AG04450 (cell line): Measurements from ENCODE around the gene TIAL1. TPM values are rescaled to one million over a fixed set of nuclear protein-coding genes. Genes with fewer than 3 reads are reported as not detected.

Experiments
- CTCF ChIA-PET: fragments of 300-600, 350-600 bp; formaldehyde crosslinking; extraction: SDS; loops from one replicate; lab custom pipeline; 2022; ENCODE audit warnings: antibody characterized with exemption, inconsistent platforms; lab: Charles Lee
- POLR2A ChIA-PET: fragments of 350-600 bp; formaldehyde crosslinking; extraction: SDS; loops from one replicate; lab custom pipeline; 2021; ENCODE audit warnings: antibody characterized with exemption, inconsistent platforms; lab: Yijun Ruan, JAX
- DNase-seq: peaks from one replicate; pipeline ENCODE4 v3.0.0-alpha.2; 2011; ENCODE audit warnings: low read depth, low spot score
- H3K27ac ChIP-seq: one replicate; pipeline ENCODE4 v1.5.1; 2012; ENCODE audit warnings: low read depth, low read length, control low read depth
- H3K27me3 ChIP-seq: one replicate; pipeline ENCODE4 v1.6.0; 2012; ENCODE audit warnings: low read length; ENCODE audit not compliant: control insufficient read depth, insufficient read depth
- H3K4me3 ChIP-seq: 2 replicates; pipeline ENCODE4 v1.5.1; 2011; ENCODE audit warnings: mild to moderate bottlenecking, low read depth, low read length, control low read depth
- H3K9me3 ChIP-seq: 2 replicates; pipeline ENCODE4 v1.5.1; 2012; ENCODE audit warnings: low read length; ENCODE audit not compliant: control insufficient read depth, insufficient read depth
- CTCF ChIP-seq: IDR thresholded peaks from 2 replicates; pipeline ENCODE4 v1.5.1; 2011; ENCODE audit warnings: low read depth, low read length, control low read depth, inconsistent platforms
- polyA plus RNA-seq: library from polyadenylated mRNA; depleted of rRNA; stranded (reverse); fragments of >200 nt; gene quantifications from 2 replicates; pipeline ENCODE4 v1.2.3, GENCODE V29; 2011

TIAL1 gene
- polyA plus RNA-seq, 1 experiment = 113 TPM

GRCh38 chr10:119634219-119634544, 37.4 kb upstream of the TIAL1 start:
- Histone ChIP-seq H3K9me3 (no peaks in the 10 kb centered on the region), H3K27ac (no peak overlapping the region), H3K27me3 (no peaks in the 10 kb centered on the region), H3K4me3 (no peak overlapping the region)
- no peak for DNase-seq
- ChIA-PET POLR2A (interaction anchor here (0.6 kb wide), 1 partner anchor 17 kb away, joined by 6 read pairs; the partner anchor contains the start of gene BAG3), CTCF (interaction anchor here (2.7 kb wide), 1 partner anchor 10 kb away, joined by 11 read pairs; no protein-coding TSS in a partner anchor)
- TF ChIP-seq CTCF = no peak

- Histone ChIP-seq H3K9me3 (no peaks in the 10 kb centered on the region), H3K4me3 (no peak overlapping the region), H3K27me3 (no peaks in the 10 kb centered on the region), H3K27ac (no peak overlapping the region)
- TF ChIP-seq CTCF = no peak
- CTCF ChIA-PET = interaction anchor here (2.7 kb wide), 1 partner anchor 10 kb away, joined by 11 read pairs; no protein-coding TSS in a partner anchor
- DNase-seq = no peak
- POLR2A ChIA-PET = interaction anchor here (0.6 kb wide), 1 partner anchor 17 kb away, joined by 6 read pairs; the partner anchor contains the start of gene BAG3
Observed at GRCh38 chr10:119633538-119634218, 36.9 kb upstream of the TIAL1 start.

GRCh38 chr10:119630300-119630699, 33.5 kb upstream of the TIAL1 start:
- CTCF ChIA-PET = interaction anchor here (0.6 to 0.7 kb wide), 2 partner anchors 186 to 208 kb away, joined by 3 to 6 read pairs; no protein-coding TSS in a partner anchor
- POLR2A ChIA-PET = no interaction called here
- Histone ChIP-seq H3K27ac (no peak overlapping the region), H3K9me3 (no peaks in the 10 kb centered on the region), H3K4me3 (no peak overlapping the region), H3K27me3 (no peaks in the 10 kb centered on the region)
- no peak for DNase-seq
- TF ChIP-seq CTCF = no peak

- no peak for DNase-seq
- ChIA-PET POLR2A (no interaction called here), CTCF (no interaction called here)
- TF ChIP-seq CTCF = no peak
- H3K27me3 ChIP-seq = no peaks in the 10 kb centered on the region
- no peak overlapping the region for H3K27ac ChIP-seq
- H3K9me3 ChIP-seq = no peaks in the 10 kb centered on the region
- H3K4me3 ChIP-seq = no peak overlapping the region
Observed at GRCh38 chr10:119625570-119626280, 29.0 kb upstream of the TIAL1 start.

GRCh38 chr10:119621078-119621384, 24.3 kb upstream of the TIAL1 start:
- no peak for DNase-seq
- Histone ChIP-seq H3K9me3 (no peaks in the 10 kb centered on the region), H3K4me3 (no peak overlapping the region), H3K27ac (no peak overlapping the region), H3K27me3 (no peaks in the 10 kb centered on the region)
- TF ChIP-seq CTCF = no peak
- ChIA-PET POLR2A (no interaction called here), CTCF (interaction anchor here (1.5 kb wide), 1 partner anchor 12 kb away, joined by 4 read pairs; no protein-coding TSS in a partner anchor)
